CD14-positive monocyte (primary cell): ENCODE measurements around the gene FARP1. TPM values are rescaled to one million over a fixed set of nuclear protein-coding genes. Genes with fewer than 3 reads are reported as not detected.

Experiments
- DNase-seq, 3 donors: peaks; one replicate each; pipeline ENCODE4 v3.0.0-alpha.2; 2011 to 2022
- H2AFZ ChIP-seq: 2 replicates; pipeline ENCODE4 v1.6.0; 2012; ENCODE audit warnings: mild to moderate bottlenecking, low read depth, low read length, inconsistent platforms; ENCODE audit not compliant: insufficient read depth, poor library complexity, severe bottlenecking
- H3K27ac ChIP-seq, 2 donors: 1 replicate in 1 of 2; 2 replicates in 1 of 2; pipeline ENCODE4 v1.5.1; 2012 to 2013; ENCODE audit warnings: low read length in 2 of 2, control low read depth in 1 of 2, inconsistent platforms in 1 of 2, low read depth in 1 of 2, mild to moderate bottlenecking in 1 of 2
- H3K27me3 ChIP-seq, 2 donors: one replicate each; pipeline versions ENCODE4 v1.6.0 to v1.6.1; 2011 to 2013; ENCODE audit warnings: low read length in 2 of 2; ENCODE audit not compliant: control insufficient read depth in 2 of 2, insufficient read depth in 2 of 2
- H3K36me3 ChIP-seq, 2 donors: replicated peaks in 1 of 2; 1 replicate in 1 of 2; 2 replicates in 1 of 2; pipeline versions ENCODE4 v1.5.1 to v1.6.1; 2012 to 2013; ENCODE audit warnings: low read length in 2 of 2, control low read depth in 1 of 2, inconsistent platforms in 1 of 2, mild to moderate bottlenecking in 1 of 2; ENCODE audit not compliant: insufficient read depth in 2 of 2, control insufficient read depth in 1 of 2
- H3K4me1 ChIP-seq, 2 donors: 1 replicate in 1 of 2; 2 replicates in 1 of 2; pipeline versions ENCODE4 v1.5.1 to v1.6.1; 2012 to 2013; ENCODE audit warnings: low read length in 2 of 2, control low read depth in 1 of 2, inconsistent platforms in 1 of 2, mild to moderate bottlenecking in 1 of 2, moderate library complexity in 1 of 2; ENCODE audit not compliant: insufficient read depth in 2 of 2, control insufficient read depth in 1 of 2
- H3K4me2 ChIP-seq: replicated peaks from 2 replicates; pipeline ENCODE3; 2012; ENCODE audit warnings: low read length, moderate library complexity, mild to moderate bottlenecking; ENCODE audit not compliant: poor library complexity, severe bottlenecking; ENCODE audit errors: extremely low read depth
- H3K4me3 ChIP-seq, 3 experiments: fragments of 200-600 bp in 1 of 3; sonication (generic) in 1 of 3; replicated peaks in 1 of 3; 1 replicate in 2 of 3; 2 replicates in 1 of 3; pipeline ENCODE4 v1.5.1; 2011 to 2013; ENCODE audit warnings: low read length in 3 of 3, mild to moderate bottlenecking in 3 of 3, control low read depth in 2 of 3, low read depth in 2 of 3, inconsistent platforms in 1 of 3, moderate library complexity in 1 of 3
- H3K79me2 ChIP-seq: 2 replicates; pipeline ENCODE4 v1.6.0; 2012; ENCODE audit warnings: mild to moderate bottlenecking, control low read depth, inconsistent platforms, low read length, moderate library complexity; ENCODE audit not compliant: insufficient read depth
- H3K9ac ChIP-seq: 2 replicates; pipeline ENCODE4 v1.6.0; 2017; ENCODE audit warnings: low read length, mild to moderate bottlenecking; ENCODE audit not compliant: insufficient read depth, poor library complexity, severe bottlenecking
- H3K9me3 ChIP-seq, 2 donors: replicated peaks in 1 of 2; 1 replicate in 1 of 2; 2 replicates in 1 of 2; pipeline versions ENCODE4 v1.5.1 to v1.6.1; 2012 to 2013; ENCODE audit warnings: low read length in 2 of 2, control low read depth in 1 of 2; ENCODE audit not compliant: control insufficient read depth in 1 of 2, insufficient read depth in 1 of 2
- H4K20me1 ChIP-seq: 2 replicates; pipeline ENCODE4 v1.6.0; 2012; ENCODE audit warnings: mild to moderate bottlenecking, low read length, control low read depth, moderate library complexity; ENCODE audit not compliant: insufficient read depth
- H3K27ac Mint-ChIP-seq, 7 donors: one replicate each; pipeline ENCODE4 v1.8.0; 2020; ENCODE audit warnings: mild to moderate bottlenecking in 7 of 7, mixed read lengths in 7 of 7, moderate library complexity in 6 of 7, inconsistent platforms in 2 of 7
- H3K27me3 Mint-ChIP-seq, 3 donors: one replicate each; pipeline ENCODE4 v1.8.0; 2021 to 2022; ENCODE audit warnings: low read depth in 3 of 3, mild to moderate bottlenecking in 3 of 3, mixed read lengths in 3 of 3, moderate library complexity in 3 of 3, inconsistent platforms in 1 of 3
- H3K36me3 Mint-ChIP-seq, 2 donors: one replicate each; pipeline ENCODE4 v1.8.0; 2020; ENCODE audit warnings: mixed read lengths in 2 of 2, inconsistent platforms in 1 of 2, mild to moderate bottlenecking in 1 of 2
- H3K4me1 Mint-ChIP-seq: one replicate; pipeline ENCODE4 v1.8.0; 2020; ENCODE audit warnings: mild to moderate bottlenecking, mixed read lengths
- H3K4me3 Mint-ChIP-seq, 2 donors: one replicate each; pipeline ENCODE4 v1.8.0; 2020; ENCODE audit warnings: mild to moderate bottlenecking in 2 of 2, mixed read lengths in 2 of 2, moderate library complexity in 1 of 2
- H3K9me3 Mint-ChIP-seq, 7 donors: one replicate each; pipeline ENCODE4 v1.8.0; 2020 to 2022; ENCODE audit warnings: mixed read lengths in 7 of 7, mild to moderate bottlenecking in 6 of 7, moderate library complexity in 6 of 7, inconsistent platforms in 2 of 7
- CTCF ChIP-seq: fragments of 200-600 bp; IDR thresholded peaks from one replicate; pipeline ENCODE4 v1.8.0; 2022; ENCODE audit warnings: antibody characterized with exemption, mild to moderate bottlenecking
- WGBS: methylation state at CpG from one replicate; pipeline ENCODE4 v1.1.5; 2013; ENCODE audit warnings: missing lambda C conversion rate; ENCODE audit not compliant: insufficient coverage; 5-methylcytosine and 5-hydroxymethylcytosine counted together
- intact Hi-C, 2 donors: fragments of 100-400 bp; cut with micrococcal nuclease; formaldehyde crosslinking; loops; one replicate each; pipeline versions ENCODE4 v1.15.0 to v1.15.1; 2023
- polyA plus RNA-seq, 3 donors: library from polyadenylated mRNA; depleted of rRNA in 1 of 3; unstranded in 2 of 3; stranded (reverse) in 1 of 3; fragments of 300-500 nt in 2 of 3; fragments of >200 nt in 1 of 3; fragmentation: Illumina TruSeq in 2 of 3; gene quantifications; 1 replicate in 2 of 3; 2 replicates in 1 of 3; pipeline ENCODE4 v1.2.3, GENCODE V29; 2012 to 2021

Gene FARP1
- polyA plus RNA-seq, 3 donors, result 0.01 to 0.16 (median 0.12) TPM

DNA sequence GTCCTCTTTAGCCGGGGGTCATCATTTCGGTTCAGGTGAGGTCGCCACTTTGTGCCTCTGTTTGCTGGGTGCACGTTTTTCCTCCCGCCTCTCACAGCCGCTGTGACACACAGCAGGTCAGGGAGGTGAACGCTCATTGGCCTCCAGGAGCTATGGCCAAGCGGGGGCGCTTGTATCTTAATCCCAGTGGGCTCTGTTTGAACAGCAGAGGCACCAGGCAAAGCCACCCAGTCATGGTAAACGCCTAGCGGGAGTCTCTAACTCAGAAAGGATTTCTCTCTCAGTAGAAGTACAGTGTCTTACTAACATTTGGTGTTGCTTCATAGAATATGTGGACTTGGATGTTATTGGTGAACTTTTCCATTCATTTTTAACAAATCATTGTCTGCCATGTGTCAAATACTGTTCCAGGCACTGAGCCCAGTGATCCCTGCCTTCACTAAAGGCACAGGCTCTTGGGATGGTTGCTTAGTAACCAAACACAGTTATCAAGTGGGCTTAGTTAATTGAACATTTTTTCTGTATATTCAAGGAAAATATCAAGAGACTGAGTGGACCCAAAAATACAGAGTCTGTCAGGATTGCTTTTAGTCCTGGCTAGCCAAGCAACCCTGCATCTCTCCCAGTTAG is 247.3 kb downstream of the FARP1 start:
- Histone ChIP-seq H4K20me1 (no peaks in the 10 kb centered on the region), H3K36me3 (no peaks in the 10 kb centered on the region), H3K9ac (no peak overlapping the region), H3K4me1 (no peaks in the 10 kb centered on the region), H3K9me3 (no peaks in the 10 kb centered on the region), H3K4me3 (no peak overlapping the region), H3K27ac (no peak overlapping the region), H3K79me2 (no peaks in the 10 kb centered on the region), H3K27me3 (no peaks in the 10 kb centered on the region), H2AFZ (no peak overlapping the region), H3K4me2 (no peak overlapping the region)
- Mint-ChIP-seq H3K4me1 (no peaks in the 10 kb centered on the region), H3K9me3 (peaks cover 0 to 1% (median 0%) of the 10 kb centered on the region in 7 donors), H3K36me3 (no peaks in the 10 kb centered on the region), H3K27me3 (peaks cover 0 to 4% (median 2%) of the 10 kb centered on the region in 3 donors), H3K4me3 (no peak overlapping the region), H3K27ac (peak overlapping the region in 1 of 7 donors; percentile 19)
- WGBS, result 98% methylated on average over 9 of the region's 11 CpGs
- TF ChIP-seq CTCF, result no peak
- intact Hi-C loops, result no loop called here
- DNase-seq, result no peak

DNA sequence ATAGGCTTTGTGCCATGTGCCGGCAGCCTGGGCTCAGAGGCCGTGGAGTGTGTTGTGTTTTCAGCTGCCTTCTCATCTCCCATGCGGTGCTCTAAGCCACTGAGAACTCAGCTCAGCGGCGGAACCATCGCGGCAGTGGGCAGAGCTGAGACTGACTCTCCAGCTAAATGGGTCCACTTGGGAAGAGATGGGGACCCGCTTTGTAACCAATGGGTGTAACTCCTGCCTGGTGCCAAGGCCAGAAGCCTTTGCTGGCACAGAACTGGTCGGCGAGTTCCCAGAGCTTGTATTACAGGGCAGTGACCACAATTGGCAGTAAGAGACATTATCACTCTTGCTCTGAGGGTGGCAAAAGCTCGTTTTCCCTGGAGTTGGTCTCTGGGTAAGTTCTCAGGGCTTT is 251.0 kb downstream of the FARP1 start:
- Histone ChIP-seq H3K36me3 (no peaks in the 10 kb centered on the region), H4K20me1 (no peaks in the 10 kb centered on the region), H3K27me3 (no peaks in the 10 kb centered on the region), H3K4me2 (no peak overlapping the region), H3K4me1 (no peaks in the 10 kb centered on the region), H3K79me2 (no peaks in the 10 kb centered on the region), H2AFZ (no peak overlapping the region), H3K4me3 (no peak overlapping the region), H3K9ac (no peak overlapping the region), H3K27ac (no peak overlapping the region), H3K9me3 (no peaks in the 10 kb centered on the region)
- DNase-seq, result no peak
- TF ChIP-seq CTCF, result no peak
- H3K4me3 Mint-ChIP-seq, result no peak overlapping the region
- peaks cover under 1 to 5% (median 4%) of the 10 kb centered on the region in 3 donors for H3K27me3 Mint-ChIP-seq
- no peak overlapping the region for H3K27ac Mint-ChIP-seq
- H3K9me3 Mint-ChIP-seq, result no peaks in the 10 kb centered on the region
- intact Hi-C loops, result no loop called here
- WGBS, result 96% methylated on average over 8 of the region's 11 CpGs
- no peaks in the 10 kb centered on the region for H3K36me3 Mint-ChIP-seq
- H3K4me1 Mint-ChIP-seq, result no peaks in the 10 kb centered on the region
